ENCODE data around the gene BTG4.

The BTG4 gene

GRCh38 chr11:111557425-111558111 is 45.4 kb upstream of the BTG4 start:
- Histone ChIP-seq H3K36me3 (ENCODE audit: control insufficient read depth, insufficient read depth, low read length) (no peaks in the 10 kb centered on the region), H3K27me3 (replicated peaks; ENCODE audit: control insufficient read depth, insufficient read depth, low read length) (no peaks in the 10 kb centered on the region; the same call in 1 of the 2 replicates), H3K4me3 (replicated peaks; ENCODE audit: low read depth, low read length) (no peak overlapping the region)
- no peak for TF ChIP-seq CTCF (IDR thresholded peaks at IDR 0.05; ENCODE audit: insufficient read depth, low read length, poor library complexity, severe bottlenecking)
- DNase-seq (ENCODE audit: extremely low read depth, insufficient read length) = no peak

- TF ChIP-seq CTCF (IDR thresholded peaks at IDR 0.05; ENCODE audit: insufficient read depth, low read length, poor library complexity, severe bottlenecking) = no peak
- DNase-seq (ENCODE audit: extremely low read depth, insufficient read length) = no peak
Observed at GRCh38 chr11:111555255-111555654, 43.1 kb upstream of the BTG4 start.

GRCh38 chr11:111554532-111554931 is 42.3 kb upstream of the BTG4 start:
- Histone ChIP-seq H3K4me3 (replicated peaks; ENCODE audit: low read depth, low read length) (no peak overlapping the region), H3K27me3 (replicated peaks; ENCODE audit: control insufficient read depth, insufficient read depth, low read length) (no peaks in the 10 kb centered on the region; the same call in 1 of the 2 replicates), H3K36me3 (ENCODE audit: control insufficient read depth, insufficient read depth, low read length) (no peaks in the 10 kb centered on the region)
- no peak for DNase-seq (ENCODE audit: extremely low read depth, insufficient read length)
- no peak for TF ChIP-seq CTCF (IDR thresholded peaks at IDR 0.05; ENCODE audit: insufficient read depth, low read length, poor library complexity, severe bottlenecking)

More at GRCh38 chr11:111555255-111555654, 43.1 kb upstream of the BTG4 start:
- H3K27me3 ChIP-seq (replicated peaks; ENCODE audit: control insufficient read depth, insufficient read depth, low read length) = no peaks in the 10 kb centered on the region; the same call in 1 of the 2 replicates
- H3K4me3 ChIP-seq (replicated peaks; ENCODE audit: low read depth, low read length) = no peak overlapping the region
- H3K36me3 ChIP-seq (ENCODE audit: control insufficient read depth, insufficient read depth, low read length) = no peaks in the 10 kb centered on the region

GRCh38 chr11:111550258-111550657 is 38.1 kb upstream of the BTG4 start:
- TF ChIP-seq CTCF (IDR thresholded peaks at IDR 0.05; ENCODE audit: insufficient read depth, low read length, poor library complexity, severe bottlenecking) = no peak
- H3K36me3 ChIP-seq (ENCODE audit: control insufficient read depth, insufficient read depth, low read length) = no peaks in the 10 kb centered on the region
- no peak overlapping the region for H3K4me3 ChIP-seq (replicated peaks; ENCODE audit: low read depth, low read length)
- peaks cover 5% of the 10 kb centered on the region for H3K27me3 ChIP-seq (replicated peaks; ENCODE audit: control insufficient read depth, insufficient read depth, low read length)
- DNase-seq (ENCODE audit: extremely low read depth, insufficient read length) = no peak

- Histone ChIP-seq H3K36me3 (ENCODE audit: control insufficient read depth, insufficient read depth, low read length) (no peaks in the 10 kb centered on the region), H3K27me3 (replicated peaks; ENCODE audit: control insufficient read depth, insufficient read depth, low read length) (peaks cover 5% of the 10 kb centered on the region), H3K4me3 (replicated peaks; ENCODE audit: low read depth, low read length) (no peak overlapping the region)
- DNase-seq (ENCODE audit: extremely low read depth, insufficient read length) = no peak
- no peak for TF ChIP-seq CTCF (IDR thresholded peaks at IDR 0.05; ENCODE audit: insufficient read depth, low read length, poor library complexity, severe bottlenecking)
Observed at GRCh38 chr11:111549869-111550203, 37.6 kb upstream of the BTG4 start.

Measured in GM06990 (cell line).